ENCODE data around the gene MFNG.

Gene MFNG

DNA sequence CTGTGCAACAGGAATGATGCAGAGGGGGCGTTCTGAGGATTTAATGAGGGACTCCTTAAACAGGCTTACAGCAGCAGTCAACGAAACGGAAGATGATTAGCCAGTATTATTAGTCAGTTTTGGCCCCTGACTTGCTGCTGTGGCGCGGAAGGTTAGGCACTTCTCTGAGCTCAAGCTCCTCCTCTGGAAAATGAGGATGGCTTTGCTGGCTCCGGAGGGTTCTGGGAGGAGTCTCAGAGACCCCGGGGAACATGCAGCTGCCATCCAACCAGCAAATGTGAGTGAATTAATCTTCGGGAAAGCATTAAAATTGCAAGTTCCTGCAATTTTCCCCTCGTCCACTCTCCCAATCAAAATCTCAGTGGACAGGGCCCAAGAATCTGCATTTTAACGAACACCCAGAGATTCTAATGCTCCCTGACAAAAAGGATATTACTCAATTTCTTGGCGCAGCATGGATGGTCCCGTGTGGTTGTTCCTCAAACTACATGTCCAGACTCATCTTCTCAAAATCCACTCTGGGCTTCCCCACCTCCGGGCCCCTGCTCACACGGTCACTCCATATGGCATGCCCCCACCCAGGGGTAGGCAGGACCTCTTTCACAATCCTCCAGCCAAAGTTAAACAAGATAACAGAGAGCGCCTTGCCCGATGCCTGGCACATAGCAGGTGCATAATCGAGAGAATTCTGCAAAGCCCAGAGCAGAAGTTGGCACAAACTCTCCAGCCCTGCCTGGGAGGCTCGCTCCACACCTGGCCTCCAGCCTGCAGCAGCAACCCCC lies 65.3 kb downstream of the MFNG start:
- no peak for DNase-seq

DNA sequence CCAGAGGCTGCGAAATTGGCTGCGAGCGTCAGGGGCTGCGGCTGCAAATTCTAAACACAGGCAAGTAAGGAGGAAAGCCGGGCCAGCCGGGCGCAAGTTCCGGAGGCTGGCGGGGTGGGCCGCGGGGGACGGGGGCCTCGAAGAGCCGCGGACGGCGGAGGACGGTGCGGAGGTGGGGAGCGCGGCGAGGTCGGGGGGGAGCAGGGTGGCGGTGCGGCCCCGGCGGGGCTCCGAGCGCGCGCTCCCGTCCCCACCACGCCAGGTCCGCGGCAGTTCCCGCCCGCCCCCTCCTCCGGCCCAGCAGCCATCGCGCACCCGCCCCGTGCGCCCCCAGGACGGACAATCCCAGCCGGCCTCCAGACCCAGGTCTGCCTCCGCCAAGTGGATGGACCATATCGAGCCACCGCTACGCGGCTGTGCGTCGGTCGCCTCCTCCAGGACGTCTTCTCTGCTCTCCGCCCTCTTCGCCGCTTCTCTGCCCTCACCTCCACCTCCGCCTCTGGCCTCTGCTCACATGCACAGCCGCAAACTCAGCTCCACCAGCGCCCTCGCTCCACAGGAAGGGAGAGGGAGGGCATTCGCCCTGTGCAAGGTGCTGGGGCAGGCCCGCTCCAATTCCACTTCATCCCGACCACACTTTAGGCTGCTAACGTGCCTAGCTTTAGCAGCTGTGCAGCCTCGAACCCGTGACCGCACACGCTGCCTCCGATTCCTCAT lies 66.1 kb downstream of the MFNG start:
- DNase-seq = no peak

DNA sequence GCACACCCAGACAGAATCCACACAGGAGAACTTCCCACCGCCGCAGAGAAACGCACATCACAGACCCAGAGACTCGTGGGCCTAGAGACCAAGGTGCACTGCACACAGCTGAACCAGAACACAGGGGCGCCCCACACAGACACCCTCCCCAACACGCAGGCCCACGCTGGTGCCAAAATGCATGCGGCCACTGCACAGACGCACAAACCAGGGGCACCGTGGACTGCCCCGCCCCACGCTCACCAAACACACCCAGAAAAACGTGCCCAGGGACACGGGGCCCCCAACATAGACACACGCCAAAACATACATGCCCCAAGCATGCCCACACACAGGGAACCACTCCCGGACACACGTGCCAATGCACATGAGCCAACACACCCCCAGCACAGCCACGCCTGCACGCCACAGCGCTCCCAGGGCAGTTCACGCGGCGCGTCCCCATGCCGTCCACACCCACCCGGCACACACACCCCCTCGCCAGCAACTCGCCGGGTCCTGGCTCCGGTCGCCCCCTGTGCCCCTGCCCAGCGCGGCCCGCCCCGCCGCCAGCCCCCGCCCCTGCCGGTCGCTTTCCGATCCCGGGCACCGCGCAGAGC lies 66.7 kb downstream of the MFNG start:
- DNase-seq = no peak
